ENCODE data around the gene RGS3.
"Not testable (repeated sequence)": the region's sequence is repeated elsewhere in the genome, so short reads cannot be mapped to it uniquely, and the experiment has no call there.

RGS3 gene

GRCh38 chr9:113486327-113486726, 22.8 kb downstream of the RGS3 start:
- DNase-seq (ENCODE audit: extremely low read depth in 1 of 2, low read depth in 1 of 2): no peak

GRCh38 chr9:113488071-113488470, 24.5 kb downstream of the RGS3 start:
- no peak for DNase-seq (ENCODE audit: extremely low read depth in 1 of 2, low read depth in 1 of 2)

GRCh38 chr9:113488490-113488889, 25.0 kb downstream of the RGS3 start:
- DNase-seq (ENCODE audit: extremely low read depth in 1 of 2, low read depth in 1 of 2): no peak

- DNase-seq (ENCODE audit: extremely low read depth in 1 of 2, low read depth in 1 of 2): not testable (repeated sequence)
These were observed 27.6 kb downstream of the RGS3 start for GRCh38 chr9:113491147-113491546.

GRCh38 chr9:113492343-113493202, 29.0 kb downstream of the RGS3 start:
- no peak for DNase-seq (ENCODE audit: extremely low read depth in 1 of 2, low read depth in 1 of 2)

GRCh38 chr9:113493203-113493520, 29.6 kb downstream of the RGS3 start:
- DNase-seq (ENCODE audit: extremely low read depth in 1 of 2, low read depth in 1 of 2): no peak

GRCh38 chr9:113495526-113495925, 32.0 kb downstream of the RGS3 start:
- no peak for DNase-seq (ENCODE audit: extremely low read depth in 1 of 2, low read depth in 1 of 2)

GRCh38 chr9:113497051-113497450, 33.5 kb downstream of the RGS3 start:
- no peak for DNase-seq (ENCODE audit: extremely low read depth in 1 of 2, low read depth in 1 of 2)

GRCh38 chr9:113499153-113499875, 35.8 kb downstream of the RGS3 start:
- DNase-seq (ENCODE audit: extremely low read depth in 1 of 2, low read depth in 1 of 2): no peak

- no peak for DNase-seq (ENCODE audit: extremely low read depth in 1 of 2, low read depth in 1 of 2)
These were observed 36.5 kb downstream of the RGS3 start for GRCh38 chr9:113499876-113500497.

- DNase-seq (ENCODE audit: extremely low read depth in 1 of 2, low read depth in 1 of 2): no peak
These were observed 37.7 kb downstream of the RGS3 start for GRCh38 chr9:113501129-113501686.

- no peak for DNase-seq (ENCODE audit: extremely low read depth in 1 of 2, low read depth in 1 of 2)
These were observed 38.3 kb downstream of the RGS3 start for GRCh38 chr9:113501852-113502251.

- no peak for DNase-seq (ENCODE audit: extremely low read depth in 1 of 2, low read depth in 1 of 2)
These were observed 39.0 kb downstream of the RGS3 start for GRCh38 chr9:113502427-113503034.

- DNase-seq (ENCODE audit: extremely low read depth in 1 of 2, low read depth in 1 of 2): no peak
These were observed 39.6 kb downstream of the RGS3 start for GRCh38 chr9:113503131-113503541.

- DNase-seq (ENCODE audit: extremely low read depth in 1 of 2, low read depth in 1 of 2): no peak
These were observed 40.2 kb downstream of the RGS3 start for GRCh38 chr9:113503613-113504211.

- no peak for DNase-seq (ENCODE audit: extremely low read depth in 1 of 2, low read depth in 1 of 2)
These were observed 41.4 kb downstream of the RGS3 start for GRCh38 chr9:113504725-113505590.

- DNase-seq (ENCODE audit: extremely low read depth in 1 of 2, low read depth in 1 of 2): no peak
These were observed 42.6 kb downstream of the RGS3 start for GRCh38 chr9:113506090-113506589.

- no peak for DNase-seq (ENCODE audit: extremely low read depth in 1 of 2, low read depth in 1 of 2)
These were observed 43.7 kb downstream of the RGS3 start for GRCh38 chr9:113507256-113507655.

GRCh38 chr9:113508111-113508749, 44.7 kb downstream of the RGS3 start:
- DNase-seq (ENCODE audit: extremely low read depth in 1 of 2, low read depth in 1 of 2): no peak
